GM10266 (cell line): ENCODE measurements around the gene DIS3L.
"Not testable (repeated sequence)": the region's sequence is repeated elsewhere in the genome, so short reads cannot be mapped to it uniquely, and the experiment has no call there.

ENCODE experiments used
- DNase-seq: peaks from one replicate; pipeline ENCODE4 v3.0.0; 2012; ENCODE audit errors: extremely low spot score
- TF ChIP-seq, protein P1 (sequence below): IDR thresholded peaks from 2 replicates; pipeline ENCODE4 v1.5.1; 2012; ENCODE audit warnings: mild to moderate bottlenecking, low read depth; ENCODE audit not compliant: control insufficient read depth, insufficient read depth; ENCODE audit errors: missing control alignments

DIS3L gene

DNA sequence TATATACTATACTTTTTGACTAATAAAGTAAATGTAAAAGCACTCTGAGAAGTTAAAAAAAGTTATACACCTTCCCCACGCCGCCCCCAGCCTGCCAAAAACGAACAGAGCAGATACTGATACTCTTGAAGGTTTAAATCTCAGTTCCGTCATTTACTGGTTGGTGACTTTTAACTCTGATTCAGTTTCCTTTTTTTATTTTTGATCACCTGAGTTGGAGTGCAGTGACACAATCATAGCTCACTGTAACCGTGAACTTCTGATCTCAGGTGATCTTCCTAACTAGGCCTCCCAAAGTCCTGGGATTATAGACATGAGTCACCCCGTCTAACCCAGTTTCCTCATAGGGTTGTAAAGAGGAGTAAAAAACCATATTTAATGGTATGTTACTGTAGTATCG is 66.4 kb downstream of the DIS3L start:
- peak; percentile 18 for DNase-seq
- TF ChIP-seq, protein P1, sequence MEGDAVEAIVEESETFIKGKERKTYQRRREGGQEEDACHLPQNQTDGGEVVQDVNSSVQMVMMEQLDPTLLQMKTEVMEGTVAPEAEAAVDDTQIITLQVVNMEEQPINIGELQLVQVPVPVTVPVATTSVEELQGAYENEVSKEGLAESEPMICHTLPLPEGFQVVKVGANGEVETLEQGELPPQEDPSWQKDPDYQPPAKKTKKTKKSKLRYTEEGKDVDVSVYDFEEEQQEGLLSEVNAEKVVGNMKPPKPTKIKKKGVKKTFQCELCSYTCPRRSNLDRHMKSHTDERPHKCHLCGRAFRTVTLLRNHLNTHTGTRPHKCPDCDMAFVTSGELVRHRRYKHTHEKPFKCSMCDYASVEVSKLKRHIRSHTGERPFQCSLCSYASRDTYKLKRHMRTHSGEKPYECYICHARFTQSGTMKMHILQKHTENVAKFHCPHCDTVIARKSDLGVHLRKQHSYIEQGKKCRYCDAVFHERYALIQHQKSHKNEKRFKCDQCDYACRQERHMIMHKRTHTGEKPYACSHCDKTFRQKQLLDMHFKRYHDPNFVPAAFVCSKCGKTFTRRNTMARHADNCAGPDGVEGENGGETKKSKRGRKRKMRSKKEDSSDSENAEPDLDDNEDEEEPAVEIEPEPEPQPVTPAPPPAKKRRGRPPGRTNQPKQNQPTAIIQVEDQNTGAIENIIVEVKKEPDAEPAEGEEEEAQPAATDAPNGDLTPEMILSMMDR, result no peak

DNA sequence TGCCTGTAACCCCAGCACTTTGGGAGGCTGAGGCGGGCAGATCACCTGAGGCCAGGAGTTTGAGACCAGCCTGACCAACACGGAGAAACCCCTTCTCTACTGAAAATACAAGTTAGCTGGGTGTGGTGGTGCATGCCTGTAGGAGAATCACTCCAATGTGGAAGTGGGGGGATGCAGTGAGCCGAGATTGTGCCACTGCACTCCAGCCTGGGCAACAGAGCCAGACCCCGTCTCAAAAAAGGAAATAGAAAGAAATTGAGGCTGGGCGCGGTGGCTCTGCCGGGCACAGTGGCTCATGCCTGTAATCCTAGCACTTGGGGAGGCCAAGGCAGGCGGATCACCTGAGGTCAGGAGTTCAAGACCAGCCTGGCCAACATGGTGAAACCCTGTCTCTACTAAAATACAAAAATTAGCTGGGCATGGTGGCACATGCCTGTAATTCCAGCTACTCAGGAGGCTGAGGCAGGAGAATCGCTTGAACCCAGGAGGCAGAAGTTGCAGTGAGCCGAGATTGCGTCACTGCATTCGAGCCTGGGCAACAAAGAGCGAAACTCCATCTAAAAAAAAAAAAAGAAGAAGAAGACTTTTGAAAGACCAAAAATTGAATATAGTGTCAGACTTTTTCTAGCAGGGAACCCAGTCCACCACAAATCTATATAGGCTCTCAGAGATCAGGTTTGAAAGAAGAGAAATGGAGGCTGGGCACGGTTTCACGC is 68.5 kb downstream of the DIS3L start:
- DNase-seq, result not testable (repeated sequence)

DNA sequence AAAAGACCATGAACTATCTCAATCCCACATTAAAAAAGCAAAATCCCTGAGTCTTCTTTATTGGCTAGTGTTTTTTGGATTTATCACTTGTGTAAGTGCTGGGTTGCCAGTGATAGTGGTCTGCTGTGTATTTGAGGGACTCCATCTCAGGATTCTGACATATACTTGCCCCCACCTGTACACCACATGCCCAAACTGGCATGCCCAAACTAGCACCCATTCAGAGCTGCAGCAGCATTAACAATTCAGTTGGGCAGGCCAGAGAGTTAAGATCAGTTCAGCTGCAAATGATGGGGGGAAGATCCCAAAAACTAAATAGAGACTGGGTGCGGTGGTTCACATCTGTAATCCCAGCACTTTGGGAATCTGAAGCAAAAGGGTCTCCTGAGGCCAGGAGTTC is 69.4 kb downstream of the DIS3L start:
- TF ChIP-seq, protein P1, result no peak
- DNase-seq, result no peak

DNA sequence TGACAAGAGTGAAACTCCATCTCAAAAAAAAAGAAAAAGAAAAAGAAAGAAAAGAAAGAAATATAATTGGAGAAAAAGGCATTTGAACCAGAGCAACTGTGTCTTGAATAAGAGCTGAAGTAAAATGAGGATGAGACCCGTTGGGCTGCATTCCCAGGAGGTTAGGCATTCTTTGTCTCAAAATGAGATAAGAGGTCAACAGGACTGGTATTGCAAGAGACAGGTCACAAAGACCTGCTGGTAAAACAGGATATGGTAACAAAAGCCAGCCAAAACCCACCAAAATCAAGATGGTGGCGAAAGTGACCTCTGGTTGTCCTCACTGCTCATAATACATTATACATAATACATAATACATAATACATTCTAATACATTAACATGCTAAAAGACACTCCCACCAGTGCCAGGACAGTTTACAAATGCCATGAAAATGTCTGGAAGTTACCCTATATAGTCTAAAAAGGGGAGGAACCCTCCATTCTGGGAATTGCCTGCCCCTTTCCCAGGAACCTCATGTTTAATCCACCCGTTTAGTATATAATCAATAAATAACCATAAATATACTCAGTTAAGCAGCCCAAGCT is 71.7 kb downstream of the DIS3L start:
- TF ChIP-seq, protein P1, result no peak
- DNase-seq, result no peak

DNA sequence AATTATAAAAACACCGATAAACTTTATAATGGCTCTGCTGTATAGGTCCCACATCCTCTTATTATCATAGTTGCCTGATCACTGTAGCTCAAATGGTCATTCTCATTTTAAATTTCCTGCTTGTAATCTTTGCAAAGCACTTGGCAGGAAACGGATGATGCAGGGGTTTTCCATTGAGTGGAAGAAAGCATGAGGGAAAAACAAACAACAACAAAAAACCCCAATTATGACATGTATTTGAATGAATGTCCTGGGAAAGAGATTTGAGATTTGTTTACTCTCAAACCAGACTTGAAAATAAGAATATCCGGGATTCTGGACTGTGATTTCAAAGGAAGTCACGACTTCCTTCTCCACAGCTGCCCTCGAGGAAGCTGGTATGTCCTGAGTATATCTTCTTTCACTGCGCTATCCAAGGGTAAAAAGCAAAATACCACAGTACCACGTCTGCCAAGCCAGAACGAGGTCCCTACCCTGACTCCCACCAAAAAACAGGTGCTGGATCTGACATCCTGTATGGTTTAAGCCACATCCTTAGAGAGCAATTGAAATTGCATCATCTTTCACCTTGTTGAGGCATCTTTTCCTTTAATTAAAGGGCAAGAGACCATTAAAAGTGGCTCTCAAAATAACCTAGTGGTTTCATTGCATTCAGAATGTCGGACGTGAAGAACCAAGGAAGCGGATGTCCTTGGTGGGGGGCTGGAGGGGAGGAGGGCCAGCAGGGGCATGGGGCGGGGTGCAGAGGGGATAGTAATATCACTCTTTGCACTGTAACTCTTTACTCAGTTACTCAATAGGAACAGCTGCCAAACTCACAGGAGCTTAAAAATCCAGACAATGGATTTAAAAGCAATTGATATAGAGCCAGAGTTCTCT is 76.6 kb downstream of the DIS3L start:
- TF ChIP-seq, protein P1, result no peak
- peak; percentile 47 for DNase-seq

DNA sequence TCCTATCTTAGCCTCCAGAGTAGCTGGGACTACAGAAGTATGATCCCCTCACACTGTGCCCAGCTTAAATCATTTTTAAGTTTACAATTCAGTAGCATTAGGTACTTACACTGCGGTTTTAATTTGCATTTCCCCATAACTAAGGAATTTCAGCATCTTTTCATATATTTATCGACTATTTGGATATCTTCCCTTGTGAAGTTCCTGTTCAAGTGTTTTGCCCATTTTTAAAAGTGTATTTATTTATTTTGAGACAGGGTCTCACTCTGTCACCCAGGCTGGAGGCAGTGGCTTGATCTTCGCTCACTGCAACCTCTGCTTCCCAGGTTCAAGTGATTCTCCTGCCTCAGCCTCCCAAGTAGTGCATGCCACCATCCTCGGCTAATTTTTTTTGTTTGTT is 80.8 kb downstream of the DIS3L start:
- TF ChIP-seq, protein P1, result no peak
- DNase-seq, result no peak

DNA sequence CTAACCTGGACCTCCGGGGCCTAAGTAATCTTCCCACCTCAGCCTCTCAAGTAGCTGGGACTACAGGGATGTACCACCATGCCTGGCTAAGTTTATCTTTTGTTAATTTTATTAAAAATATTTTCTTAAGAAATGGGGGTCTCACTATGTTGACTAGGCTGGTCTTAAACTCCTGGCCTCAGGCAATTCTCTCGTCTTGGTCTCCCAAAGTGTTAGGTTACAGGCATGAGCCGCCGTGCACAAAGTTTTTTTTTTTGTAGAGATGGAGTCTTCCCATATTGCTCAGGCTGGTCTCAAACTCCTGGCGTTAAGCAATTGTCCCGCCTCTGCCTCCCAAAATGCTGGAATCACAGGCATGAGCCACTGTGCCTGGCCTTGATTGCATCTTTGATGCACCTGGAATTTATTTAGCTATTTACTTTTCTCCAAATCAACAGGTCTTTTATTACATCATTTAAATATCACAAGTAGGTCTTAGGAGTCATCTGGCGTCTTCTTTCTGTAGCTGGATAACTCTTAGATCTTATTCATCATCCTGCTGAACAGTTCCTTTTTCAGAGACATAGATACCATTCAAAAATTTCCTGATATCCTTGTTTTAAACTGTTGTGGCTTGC is 85.6 kb downstream of the DIS3L start:
- no peak for DNase-seq
- TF ChIP-seq, protein P1, result no peak

DNA sequence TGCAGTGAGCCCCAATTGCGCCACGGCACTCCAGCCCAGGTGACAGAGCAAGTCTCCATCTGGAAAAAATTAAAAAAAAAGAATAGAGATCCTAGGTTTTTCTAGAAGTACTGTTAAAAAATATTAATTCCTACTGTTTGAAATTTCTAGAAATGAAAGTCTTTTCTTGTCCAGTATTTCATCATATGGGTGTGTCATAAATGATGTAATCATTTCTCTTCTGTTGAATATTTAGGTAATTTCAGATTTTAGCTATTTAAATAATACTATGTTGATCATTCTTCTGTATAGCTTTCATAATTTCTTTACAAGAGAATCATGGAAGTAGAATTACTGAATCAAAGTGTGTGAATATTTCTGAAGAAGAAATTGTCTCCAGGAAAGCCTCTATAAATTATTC is 88.0 kb downstream of the DIS3L start:
- not testable (repeated sequence) for DNase-seq
